Islet precursor cell (in vitro differentiated cells): ENCODE results near the gene ADAR.
"Not testable (repeated sequence)": the region's sequence is repeated elsewhere in the genome, so short reads cannot be mapped to it uniquely, and the experiment has no call there.

Source experiments
- DNase-seq: peaks from one replicate; pipeline ENCODE4 v3.0.0-alpha.2; 2018

Gene ADAR

DNA sequence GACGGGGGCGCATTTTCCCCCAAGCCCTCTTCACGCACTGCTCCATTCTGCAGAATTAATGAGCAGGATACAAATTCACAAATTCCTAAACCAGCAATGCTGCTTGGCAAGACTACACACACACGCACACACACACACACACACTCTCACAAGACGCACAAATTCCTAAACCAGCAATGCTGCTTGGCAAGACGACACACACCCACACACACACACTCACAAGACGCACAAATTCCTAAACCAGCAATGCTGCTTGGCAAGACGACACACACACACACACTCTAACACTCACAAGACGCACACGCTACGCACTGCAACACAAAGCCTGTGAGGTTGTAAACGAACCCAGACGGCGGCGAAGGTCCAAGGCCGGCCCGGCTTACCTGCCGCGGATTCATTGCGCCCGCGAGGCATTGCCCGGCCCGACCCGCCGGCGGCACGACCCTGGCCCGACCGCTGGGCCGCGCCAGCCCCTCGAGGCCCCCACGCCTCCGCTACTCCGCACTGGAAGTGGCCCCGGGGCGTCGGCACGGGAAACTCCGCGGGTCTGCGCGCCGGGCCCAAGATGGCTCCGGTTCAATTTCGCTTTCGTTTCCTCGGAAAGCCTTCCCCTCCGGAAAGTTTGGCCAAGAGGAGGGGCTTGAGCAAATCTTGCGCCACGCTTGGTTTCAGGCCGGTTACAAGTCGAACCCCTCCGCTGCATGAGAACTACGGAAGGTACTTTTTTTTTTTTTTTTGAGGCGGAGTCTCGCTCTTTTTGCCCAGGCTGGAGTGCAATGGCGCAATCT, at the start of gene ADAR:
Gene ADAR, minus strand, starts transcription at position 578 of the 788 bp plus-strand sequence. Its CDS starts 180 bp downstream, at position 398.
- peak; percentile 90 for DNase-seq

- no peak for DNase-seq
These were observed 49.6 kb upstream of the ADAR start for GRCh38 chr1:154657556-154657955.

GRCh38 chr1:154652893-154653292, 44.9 kb upstream of the ADAR start:
- no peak for DNase-seq

DNA sequence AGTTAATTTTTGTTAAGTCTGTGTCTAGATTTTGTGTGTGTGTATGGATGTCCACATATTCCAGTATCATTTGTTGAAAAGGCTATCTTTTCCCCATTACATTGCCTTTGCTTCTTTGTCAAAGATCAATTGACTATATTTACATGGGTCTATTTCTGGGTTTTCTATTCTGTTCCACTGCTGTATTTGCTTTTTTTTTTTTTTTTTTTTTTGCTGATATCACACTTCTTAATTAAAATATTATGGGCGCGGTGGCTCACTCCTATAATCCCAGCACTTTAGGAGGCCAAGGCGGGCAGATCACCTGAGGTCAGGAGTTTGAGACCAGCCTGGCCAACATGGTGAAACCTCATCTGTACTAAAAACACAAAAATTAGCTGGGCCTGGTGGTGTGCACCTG, 36.7 kb upstream of the ADAR start:
- not testable (repeated sequence) for DNase-seq

GRCh38 chr1:154641534-154641933, 33.5 kb upstream of the ADAR start:
- no peak for DNase-seq

GRCh38 chr1:154639876-154640275, 31.9 kb upstream of the ADAR start:
- no peak for DNase-seq

DNA sequence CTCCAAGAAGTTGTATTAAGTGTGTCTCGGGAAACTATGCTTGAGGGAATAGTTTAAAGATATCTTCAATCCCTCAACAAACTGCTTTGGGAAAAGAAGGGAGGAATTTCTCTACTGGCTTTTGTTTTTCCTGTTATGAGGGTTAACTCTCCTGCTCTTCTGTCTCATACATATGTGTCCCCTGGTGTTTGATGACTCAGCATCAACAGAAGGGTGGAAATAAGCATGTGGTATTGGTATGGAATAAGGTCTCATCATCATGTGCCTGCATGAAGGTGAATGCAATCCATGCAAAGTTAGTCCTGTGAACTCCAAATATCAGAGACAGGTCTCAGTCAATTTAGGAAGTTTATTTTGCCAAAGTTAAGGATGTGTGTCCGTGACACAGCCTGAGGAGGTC, 27.2 kb upstream of the ADAR start:
- DNase-seq = no peak

- DNase-seq = no peak
These were observed 21.7 kb upstream of the ADAR start for GRCh38 chr1:154629675-154630073.

- DNase-seq = no peak
These were observed 21.2 kb upstream of the ADAR start for GRCh38 chr1:154629061-154629674.

DNA sequence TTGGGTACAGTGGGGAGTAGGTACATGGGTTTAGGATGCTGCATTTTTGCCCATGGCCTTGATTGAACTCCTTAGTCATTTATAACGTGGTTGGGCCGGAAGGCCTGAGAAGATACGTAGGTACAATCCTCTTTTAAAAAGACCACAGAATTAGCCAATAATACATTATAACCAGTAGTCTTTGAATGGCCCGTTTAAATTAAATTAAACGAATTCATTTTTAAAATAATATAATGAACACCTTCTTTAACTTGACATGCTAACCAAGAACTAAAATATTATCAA, 20.1 kb upstream of the ADAR start:
- no peak for DNase-seq

- DNase-seq = peak; percentile 93
These were observed 19.5 kb upstream of the ADAR start for GRCh38 chr1:154627257-154628120.

DNA sequence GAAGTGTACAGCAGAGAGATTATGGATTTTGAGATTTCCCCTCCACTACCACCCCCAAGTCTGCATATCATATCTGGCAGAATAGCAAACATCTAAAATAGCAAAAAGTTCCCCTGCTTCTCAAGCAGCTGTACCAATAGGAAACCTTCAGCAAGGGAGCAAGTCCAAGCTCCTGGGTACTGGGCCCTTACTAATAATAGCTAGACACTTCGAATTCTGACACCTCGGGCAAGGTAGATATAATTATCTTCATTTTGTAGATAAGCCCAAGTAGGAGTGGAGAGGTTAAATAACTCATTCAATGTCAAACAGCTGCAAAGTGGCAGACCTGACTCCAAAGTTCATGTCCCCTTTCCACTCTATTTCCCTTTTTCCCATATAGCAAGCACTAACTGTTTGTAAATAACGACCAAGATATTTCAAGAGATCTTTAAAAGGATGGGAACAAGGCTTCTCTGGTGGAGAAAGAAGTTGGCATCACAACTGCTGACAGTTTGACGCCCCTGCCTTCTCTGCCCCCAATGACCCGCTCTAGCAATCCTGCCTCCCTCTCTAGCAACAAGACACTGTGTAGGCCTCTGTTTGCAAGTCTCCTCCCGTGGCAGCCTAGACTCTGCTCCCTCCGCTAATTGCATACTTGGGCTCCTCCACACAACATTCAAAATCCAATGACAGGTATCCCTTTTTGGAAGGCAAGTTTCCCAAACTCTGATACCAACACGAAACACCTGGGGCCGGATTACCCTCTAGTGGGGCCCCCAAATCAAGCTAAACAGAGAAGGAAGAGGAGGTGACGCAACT, 18.7 kb upstream of the ADAR start:
- no peak for DNase-seq

DNA sequence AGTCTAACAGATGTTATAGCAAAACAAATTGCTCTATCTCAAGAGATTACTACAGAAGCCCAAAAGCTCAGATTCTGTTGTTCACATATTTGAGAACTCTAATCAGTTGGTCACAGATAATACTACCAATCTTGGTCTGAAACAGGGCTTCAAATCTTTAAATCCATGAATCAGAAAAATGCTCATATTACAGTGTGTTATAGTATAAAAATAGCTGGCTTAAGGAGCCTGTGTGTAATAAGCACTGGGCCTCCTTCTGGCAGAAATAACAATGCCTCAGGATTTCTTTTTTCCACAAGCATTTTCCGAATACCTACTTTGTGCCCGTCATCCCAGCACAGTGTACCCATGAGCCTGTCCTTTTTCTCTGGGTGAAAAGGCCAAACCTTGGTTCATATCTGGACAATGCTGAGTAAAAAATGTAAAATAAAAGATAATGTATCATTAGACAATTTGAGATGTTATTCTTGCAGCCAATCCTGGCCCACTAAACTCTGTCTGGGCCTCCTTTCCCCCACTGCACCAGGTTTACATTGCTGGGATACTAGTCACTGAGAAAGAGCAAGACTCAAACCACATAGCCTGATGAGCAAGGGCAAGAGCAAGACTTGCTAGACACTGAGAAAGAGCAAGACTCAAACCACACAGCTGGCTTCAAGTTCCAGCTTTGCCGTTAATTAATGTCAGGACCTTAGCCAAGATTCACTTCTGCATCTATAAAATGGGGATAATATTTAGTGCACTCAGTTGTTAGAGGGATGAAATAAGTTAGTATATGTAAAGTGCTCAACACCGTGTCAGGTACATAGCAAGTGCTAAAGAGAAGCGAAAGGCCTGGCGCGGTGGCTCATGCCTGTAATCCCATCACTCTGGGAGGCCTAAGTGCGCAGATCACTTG, 17.0 kb upstream of the ADAR start:
- no peak for DNase-seq

DNA sequence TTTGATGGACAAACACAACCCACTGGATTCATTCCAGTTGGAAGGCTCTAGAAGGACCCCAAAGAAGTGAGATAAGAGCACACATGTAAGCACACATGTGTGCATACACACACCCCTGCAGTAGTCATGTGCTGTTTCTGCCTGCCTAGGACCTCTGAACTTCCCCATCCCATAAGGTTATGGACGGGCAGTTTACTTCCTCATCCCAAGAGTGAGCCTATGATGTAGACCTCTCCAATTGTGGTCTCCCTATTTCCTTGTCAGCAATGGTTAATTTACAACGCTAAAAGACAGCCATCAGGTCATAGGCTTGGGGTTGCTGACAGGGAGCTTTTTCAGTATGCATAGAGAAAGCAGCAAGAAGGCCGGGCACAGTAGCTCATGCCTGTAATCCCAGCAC, 15.4 kb upstream of the ADAR start:
- no peak for DNase-seq

DNA sequence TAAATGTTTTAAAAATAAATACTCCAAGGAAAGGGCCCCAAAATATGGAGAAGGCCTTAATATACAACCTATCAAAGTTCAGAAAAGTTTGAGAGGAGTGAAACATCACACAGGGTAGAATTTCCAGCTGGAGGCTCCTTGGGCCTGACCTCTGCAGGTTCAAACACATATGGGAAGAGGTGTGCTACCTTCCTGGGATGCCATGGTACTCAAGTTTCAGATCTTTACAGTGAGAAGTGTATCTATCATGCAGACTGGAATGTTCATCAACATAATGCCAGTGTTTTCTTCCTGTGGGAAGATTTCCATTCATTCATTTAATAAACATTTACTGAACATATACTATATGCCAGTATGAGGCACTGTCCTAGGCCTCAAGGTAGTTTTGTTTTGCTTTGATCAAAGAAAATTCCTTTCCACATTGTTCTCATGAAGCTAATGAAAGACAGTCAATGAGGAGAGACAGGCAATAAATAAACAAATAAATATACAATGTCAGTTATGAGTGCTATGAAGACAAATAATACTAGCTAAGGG, 14.6 kb upstream of the ADAR start:
- no peak for DNase-seq

GRCh38 chr1:154621875-154622274, 13.9 kb upstream of the ADAR start:
- DNase-seq = no peak

DNA sequence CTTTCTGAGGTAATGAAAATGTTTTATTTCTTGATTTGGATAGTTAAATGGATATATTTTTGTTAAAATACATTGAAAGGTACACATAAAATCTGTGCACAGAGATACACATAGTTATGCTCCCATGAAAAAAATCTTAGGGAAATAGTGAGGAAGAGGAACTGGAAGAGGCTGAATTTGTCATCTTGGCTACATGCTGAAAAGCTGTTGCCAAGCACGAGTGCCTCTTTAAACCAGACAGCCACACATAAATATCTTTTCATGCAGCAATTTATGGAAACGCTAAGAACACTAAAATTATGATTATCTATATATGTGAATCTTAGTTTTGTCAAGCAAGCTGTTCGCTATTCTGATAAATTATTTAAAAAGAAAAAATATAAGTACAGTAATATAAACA, 12.8 kb upstream of the ADAR start:
- no peak for DNase-seq

DNA sequence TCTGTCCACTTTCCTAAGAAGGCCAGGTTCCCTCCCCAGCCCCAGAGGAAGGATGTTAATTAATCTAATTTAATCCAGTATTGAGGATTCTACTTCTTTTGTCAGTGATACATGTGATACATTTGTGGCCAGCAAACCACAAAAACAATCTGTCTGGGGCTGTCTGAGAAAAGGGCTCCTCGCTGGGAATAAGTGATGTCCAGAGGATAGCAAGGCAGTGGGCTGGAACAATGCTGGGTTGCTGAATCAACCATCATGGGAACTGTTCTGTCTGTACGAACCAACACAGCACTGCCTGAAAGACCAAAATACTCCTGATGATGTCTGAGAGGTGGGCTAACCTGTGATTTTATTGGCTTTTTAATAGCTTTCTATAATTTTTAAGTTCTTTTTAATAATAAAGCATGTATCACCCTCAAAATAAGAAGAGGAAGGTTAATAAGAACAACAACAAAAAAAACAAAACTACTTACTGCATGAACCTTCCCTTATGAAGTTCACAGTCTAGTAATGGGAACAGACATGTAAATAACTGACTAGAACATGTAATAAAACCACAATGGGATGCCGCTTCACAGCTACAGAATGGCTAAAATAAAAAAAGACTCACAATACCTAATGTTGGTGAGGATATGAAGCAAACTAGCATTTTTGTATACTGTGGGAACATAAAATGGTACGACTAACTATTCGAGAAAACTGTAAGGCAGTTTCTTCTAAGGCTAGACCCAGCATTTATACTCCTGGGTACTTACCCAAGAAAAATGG, 11.4 kb upstream of the ADAR start:
- DNase-seq = no peak

- no peak for DNase-seq
These were observed 8.8 kb upstream of the ADAR start for GRCh38 chr1:154616659-154617345.

GRCh38 chr1:154615411-154615810, 7.4 kb upstream of the ADAR start:
- no peak for DNase-seq
